ENCODE measurements around the gene TTC21A.

- TF ChIP-seq EZH2phosphoT487 (conservative IDR thresholded peaks at IDR 0.05; ENCODE audit: low read length) (no peak), CTCF (IDR thresholded peaks at IDR 0.05; ENCODE audit: insufficient read depth, low read length, poor library complexity, severe bottlenecking) (no peak)
Measured at GRCh38 chr3:39171860-39172259, 64.4 kb downstream of the TTC21A start.
